ENCODE measurements around the gene EXOSC10. TPM values are rescaled to one million over a fixed set of nuclear protein-coding genes. Genes with fewer than 3 reads are reported as not detected.

Gene EXOSC10
- total and polyA plus RNA-seq, 2 of the 13 experiments (the other 11 are each of a cell fraction or from before 2014, with no cell fraction given) = 48.4 to 67.6 TPM

DNA sequence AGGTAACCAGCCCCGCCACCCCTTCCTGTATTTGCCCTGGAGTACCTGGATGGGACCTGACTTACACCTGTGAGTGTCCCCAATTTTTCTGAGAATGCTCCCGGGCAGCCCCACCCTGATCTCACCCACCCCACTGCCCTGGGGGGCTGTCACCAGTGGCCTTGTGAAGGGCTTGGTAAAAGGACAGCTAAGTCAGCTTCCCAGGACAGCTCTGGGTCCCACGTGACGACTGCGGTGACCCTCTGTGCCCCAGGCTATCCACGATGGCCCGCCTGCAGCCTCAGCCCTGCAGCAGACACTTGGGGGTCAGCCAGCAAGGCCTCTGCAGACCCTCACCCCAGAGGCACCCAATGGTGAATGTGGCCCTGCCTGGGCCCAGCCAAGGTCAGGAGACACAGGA lies 45.5 kb downstream of the EXOSC10 start:
- no peak for FAIRE-seq
- H3K4me3 ChIP-seq (replicated peaks in 1 of 3; ENCODE audit: insufficient read depth in 1 of 3, low read depth in 2 of 3, low read length in 3 of 3) = no peak overlapping the region
- ATAC-seq = peak; percentile 3; the same call in 2 of the 3 replicates
- no peaks in the 10 kb centered on the region for H3K9me3 ChIP-seq (ENCODE audit: low read length)
- no peaks in the 10 kb centered on the region; a peak in 1 of 5 replicates for H3K27me3 ChIP-seq (ENCODE audit: control insufficient read depth in 1 of 2, insufficient read depth in 2 of 2, low read length in 2 of 2)
- H4K20me1 ChIP-seq (ENCODE audit: insufficient read depth, low read length) = peaks cover 3% of the 10 kb centered on the region; the same call in 1 of the 2 replicates
- H3K36me3 ChIP-seq (replicated peaks in 1 of 2; ENCODE audit: control insufficient read depth in 1 of 2, insufficient read depth in 2 of 2, low read length in 2 of 2) = peaks cover 5 to 23% of the 10 kb centered on the region in 2 experiments; a peak in 4 of 5 replicates
- H3K79me2 ChIP-seq (ENCODE audit: insufficient read depth, low read length) = peaks cover 8% of the 10 kb centered on the region
- TF ChIP-seq ZNF776 (CRISPR knock-in tag; IDR thresholded peaks at IDR 0.05) (no peak), RBFOX2 (IDR thresholded peaks at IDR 0.05; ENCODE audit: low read depth, low read length) (0 out of 2 replicates have a peak, but pooled peaks have one; percentile 10), HNRNPL (IDR thresholded peaks at IDR 0.05; ENCODE audit: low read depth, low read length) (0 out of 2 replicates have a peak, but pooled peaks have one; percentile 0)
- TF ChIP-seq, protein P1, sequence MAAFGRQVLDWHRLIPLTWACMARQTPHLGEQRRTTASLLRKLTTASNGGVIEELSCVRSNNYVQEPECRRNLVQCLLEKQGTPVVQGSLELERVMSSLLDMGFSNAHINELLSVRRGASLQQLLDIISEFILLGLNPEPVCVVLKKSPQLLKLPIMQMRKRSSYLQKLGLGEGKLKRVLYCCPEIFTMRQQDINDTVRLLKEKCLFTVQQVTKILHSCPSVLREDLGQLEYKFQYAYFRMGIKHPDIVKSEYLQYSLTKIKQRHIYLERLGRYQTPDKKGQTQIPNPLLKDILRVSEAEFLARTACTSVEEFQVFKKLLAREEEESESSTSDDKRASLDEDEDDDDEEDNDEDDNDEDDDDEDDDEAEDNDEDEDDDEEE (CRISPR knock-in tag; IDR thresholded peaks at IDR 0.05) = no peak
- in situ Hi-C loops (cut with HindIII; ENCODE audit: extremely low pct_ligation_motif_present, low pct_unique_long_range_greater_than_20kb) = no loop called here
- H3K9ac ChIP-seq (ENCODE audit: insufficient read depth, low read depth, low read length) = no peak overlapping the region
- peaks cover 46% of the 10 kb centered on the region for H3K4me1 ChIP-seq (ENCODE audit: insufficient read depth, low read length)
- ChIA-PET POLR2A (no interaction called here), CTCF (ENCODE audit: low intra/inter-chr PET ratio, low total read pairs) (no interaction called here)
- DNase-seq (ENCODE audit: low spot score) = no peak
- WGBS (ENCODE audit: low lambda C conversion rate) = no CpG with 5 or more reads among the region's 7 CpGs
- no peak overlapping the region for H2AFZ ChIP-seq (ENCODE audit: low read length)
- H3K4me2 ChIP-seq (ENCODE audit: low read depth, low read length) = no peak overlapping the region
- no peak overlapping the region for H3K27ac ChIP-seq (ENCODE audit: extremely low read length, insufficient read depth, low read length)
- intact Hi-C loops (cut with micrococcal nuclease; ENCODE audit: unreplicated experiment) = no loop called here
- no TSS peak for BruUV-seq (replicated peaks)

DNA sequence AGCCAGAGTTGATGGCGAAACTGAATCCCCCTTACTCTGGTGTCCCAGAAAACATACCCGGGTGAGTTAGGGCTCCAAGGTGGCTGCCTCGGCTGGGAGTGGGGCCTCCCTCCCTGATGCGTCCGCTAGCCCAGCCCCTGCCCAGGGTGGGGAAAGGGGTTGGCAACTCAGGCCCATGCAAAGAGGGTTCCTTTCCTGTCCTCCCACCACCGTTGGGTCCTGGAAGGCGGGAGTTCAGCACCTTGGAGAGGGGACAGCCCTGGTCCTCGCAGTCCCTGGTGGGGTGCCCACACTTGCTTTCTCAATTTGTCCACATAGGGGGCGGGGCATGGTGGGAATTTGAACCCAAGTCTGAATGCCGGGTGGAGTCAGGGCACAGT lies 45.9 kb downstream of the EXOSC10 start:
- intact Hi-C loops (cut with micrococcal nuclease; ENCODE audit: unreplicated experiment) (no loop called here), in situ Hi-C loops (cut with HindIII; ENCODE audit: extremely low pct_ligation_motif_present, low pct_unique_long_range_greater_than_20kb) (no loop called here)
- H3K79me2 ChIP-seq (ENCODE audit: insufficient read depth, low read length) = peaks cover 4% of the 10 kb centered on the region
- H4K20me1 ChIP-seq (ENCODE audit: insufficient read depth, low read length) = peaks cover 3% of the 10 kb centered on the region; the same call in 1 of the 2 replicates
- no peak overlapping the region for H3K27ac ChIP-seq (ENCODE audit: extremely low read length, insufficient read depth, low read length)
- H3K4me1 ChIP-seq (ENCODE audit: insufficient read depth, low read length) = peaks cover 46% of the 10 kb centered on the region
- peaks cover 5 to 23% of the 10 kb centered on the region in 2 experiments; a peak in 4 of 5 replicates for H3K36me3 ChIP-seq (replicated peaks in 1 of 2; ENCODE audit: control insufficient read depth in 1 of 2, insufficient read depth in 2 of 2, low read length in 2 of 2)
- DNase-seq (ENCODE audit: low spot score) (no peak), ATAC-seq (peak; percentile 55), FAIRE-seq (no peak)
- ChIA-PET POLR2A (interaction anchor here (2.0 kb wide), 1 partner anchor 8 kb away, joined by 10 read pairs; no protein-coding TSS in a partner anchor), CTCF (ENCODE audit: low intra/inter-chr PET ratio, low total read pairs) (no interaction called here)
- no peak overlapping the region for H3K9ac ChIP-seq (ENCODE audit: insufficient read depth, low read depth, low read length)
- no peaks in the 10 kb centered on the region for H3K27me3 ChIP-seq (ENCODE audit: control insufficient read depth in 1 of 2, insufficient read depth in 2 of 2, low read length in 2 of 2)
- no TSS peak for BruUV-seq (replicated peaks)
- H3K4me2 ChIP-seq (ENCODE audit: low read depth, low read length) = no peak overlapping the region
- no peaks in the 10 kb centered on the region for H3K9me3 ChIP-seq (ENCODE audit: low read length)
- no CpG with 5 or more reads among the region's 10 CpGs for WGBS (ENCODE audit: low lambda C conversion rate)
- no peak overlapping the region for H3K4me3 ChIP-seq (replicated peaks in 1 of 3; ENCODE audit: insufficient read depth in 1 of 3, low read depth in 2 of 3, low read length in 3 of 3)
- no peak overlapping the region for H2AFZ ChIP-seq (ENCODE audit: low read length)
- TF ChIP-seq ZNF274 (CRISPR knock-in tag; IDR thresholded peaks at IDR 0.05) (no peak), CC2D1A (CRISPR knock-in tag; IDR thresholded peaks at IDR 0.05) (no peak), HNF4A (CRISPR knock-in tag; IDR thresholded peaks at IDR 0.05) (0 out of 2 replicates have a peak, but pooled peaks have one; percentile 20), ATF7 (IDR thresholded peaks at IDR 0.05) (no peak), ATF7 (CRISPR knock-in tag; IDR thresholded peaks at IDR 0.05) (no peak)
- TF ChIP-seq, protein P2, sequence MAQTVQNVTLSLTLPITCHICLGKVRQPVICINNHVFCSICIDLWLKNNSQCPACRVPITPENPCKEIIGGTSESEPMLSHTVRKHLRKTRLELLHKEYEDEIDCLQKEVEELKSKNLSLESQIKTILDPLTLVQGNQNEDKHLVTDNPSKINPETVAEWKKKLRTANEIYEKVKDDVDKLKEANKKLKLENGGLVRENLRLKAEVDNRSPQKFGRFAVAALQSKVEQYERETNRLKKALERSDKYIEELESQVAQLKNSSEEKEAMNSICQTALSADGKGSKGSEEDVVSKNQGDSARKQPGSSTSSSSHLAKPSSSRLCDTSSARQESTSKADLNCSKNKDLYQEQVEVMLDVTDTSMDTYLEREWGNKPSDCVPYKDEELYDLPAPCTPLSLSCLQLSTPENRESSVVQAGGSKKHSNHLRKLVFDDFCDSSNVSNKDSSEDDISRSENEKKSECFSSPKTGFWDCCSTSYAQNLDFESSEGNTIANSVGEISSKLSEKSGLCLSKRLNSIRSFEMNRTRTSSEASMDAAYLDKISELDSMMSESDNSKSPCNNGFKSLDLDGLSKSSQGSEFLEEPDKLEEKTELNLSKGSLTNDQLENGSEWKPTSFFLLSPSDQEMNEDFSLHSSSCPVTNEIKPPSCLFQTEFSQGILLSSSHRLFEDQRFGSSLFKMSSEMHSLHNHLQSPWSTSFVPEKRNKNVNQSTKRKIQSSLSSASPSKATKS (CRISPR knock-in tag; IDR thresholded peaks at IDR 0.05) = no peak
- TF ChIP-seq, protein P3, sequence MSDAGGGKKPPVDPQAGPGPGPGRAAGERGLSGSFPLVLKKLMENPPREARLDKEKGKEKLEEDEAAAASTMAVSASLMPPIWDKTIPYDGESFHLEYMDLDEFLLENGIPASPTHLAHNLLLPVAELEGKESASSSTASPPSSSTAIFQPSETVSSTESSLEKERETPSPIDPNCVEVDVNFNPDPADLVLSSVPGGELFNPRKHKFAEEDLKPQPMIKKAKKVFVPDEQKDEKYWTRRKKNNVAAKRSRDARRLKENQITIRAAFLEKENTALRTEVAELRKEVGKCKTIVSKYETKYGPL (CRISPR knock-in tag; IDR thresholded peaks at IDR 0.05) = no peak
- TF ChIP-seq, protein P4, sequence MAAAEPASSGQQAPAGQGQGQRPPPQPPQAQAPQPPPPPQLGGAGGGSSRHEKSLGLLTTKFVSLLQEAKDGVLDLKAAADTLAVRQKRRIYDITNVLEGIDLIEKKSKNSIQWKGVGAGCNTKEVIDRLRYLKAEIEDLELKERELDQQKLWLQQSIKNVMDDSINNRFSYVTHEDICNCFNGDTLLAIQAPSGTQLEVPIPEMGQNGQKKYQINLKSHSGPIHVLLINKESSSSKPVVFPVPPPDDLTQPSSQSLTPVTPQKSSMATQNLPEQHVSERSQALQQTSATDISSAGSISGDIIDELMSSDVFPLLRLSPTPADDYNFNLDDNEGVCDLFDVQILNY (CRISPR knock-in tag; conservative IDR thresholded peaks at IDR 0.05) = peak; percentile 60; the same call in 1 of the 2 replicates
- TF ChIP-seq, protein P5, sequence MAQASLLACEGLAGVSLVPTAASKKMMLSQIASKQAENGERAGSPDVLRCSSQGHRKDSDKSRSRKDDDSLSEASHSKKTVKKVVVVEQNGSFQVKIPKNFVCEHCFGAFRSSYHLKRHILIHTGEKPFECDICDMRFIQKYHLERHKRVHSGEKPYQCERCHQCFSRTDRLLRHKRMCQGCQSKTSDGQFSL (CRISPR knock-in tag; IDR thresholded peaks at IDR 0.05) = 0 out of 2 replicates have a peak, but pooled peaks have one; percentile 24

Measured in HepG2 (cell line).